ENCODE results near the gene AK9. TPM values are rescaled to one million over a fixed set of nuclear protein-coding genes. Genes with fewer than 3 reads are reported as not detected.
A peak's percentile ranks its signal among the peaks of the same experiment; 100 is the strongest.

AK9 gene
- total and polyA plus RNA-seq, 9 of the 15 experiments (the other 6 are each of a cell fraction or from before 2014, with no cell fraction given), result 0.59 to 1.9 (median 1.2) TPM

DNA sequence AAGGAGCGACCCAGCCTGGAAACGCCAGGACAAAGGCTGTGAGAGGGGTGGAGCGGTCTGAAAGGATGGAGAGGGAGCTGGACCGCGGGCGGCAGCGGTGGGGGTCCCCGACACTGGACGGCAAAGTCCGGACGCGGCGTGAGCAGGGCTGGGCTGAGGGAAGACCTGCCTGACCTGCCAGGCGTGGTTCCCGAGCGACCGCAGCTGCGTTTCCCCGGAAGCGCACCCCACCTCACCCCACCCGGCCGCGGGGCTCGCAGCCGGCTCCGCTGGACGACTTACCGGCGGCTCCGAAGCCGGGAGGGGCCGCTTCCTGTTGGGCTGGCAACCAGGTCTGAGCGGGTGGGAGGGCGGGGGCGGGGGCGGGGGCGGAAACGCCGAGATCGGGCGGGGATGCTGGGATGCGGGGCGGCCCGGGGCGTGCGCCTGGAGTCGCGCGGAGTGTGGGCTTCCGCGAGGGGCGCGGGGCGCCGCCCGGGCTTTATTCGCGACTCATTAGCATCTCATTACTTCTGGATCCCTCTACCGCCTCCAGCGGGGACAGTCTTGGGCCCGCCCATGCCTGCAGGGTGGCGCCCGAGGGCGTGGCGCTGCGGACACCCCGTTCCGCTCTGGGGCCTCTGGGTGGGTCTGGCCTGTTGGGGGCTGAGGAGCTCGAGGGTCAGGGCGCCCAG is 235.4 kb downstream of the AK9 start, which contains the start of gene MICAL1 (continued):
- TF ChIP-seq, protein P1, sequence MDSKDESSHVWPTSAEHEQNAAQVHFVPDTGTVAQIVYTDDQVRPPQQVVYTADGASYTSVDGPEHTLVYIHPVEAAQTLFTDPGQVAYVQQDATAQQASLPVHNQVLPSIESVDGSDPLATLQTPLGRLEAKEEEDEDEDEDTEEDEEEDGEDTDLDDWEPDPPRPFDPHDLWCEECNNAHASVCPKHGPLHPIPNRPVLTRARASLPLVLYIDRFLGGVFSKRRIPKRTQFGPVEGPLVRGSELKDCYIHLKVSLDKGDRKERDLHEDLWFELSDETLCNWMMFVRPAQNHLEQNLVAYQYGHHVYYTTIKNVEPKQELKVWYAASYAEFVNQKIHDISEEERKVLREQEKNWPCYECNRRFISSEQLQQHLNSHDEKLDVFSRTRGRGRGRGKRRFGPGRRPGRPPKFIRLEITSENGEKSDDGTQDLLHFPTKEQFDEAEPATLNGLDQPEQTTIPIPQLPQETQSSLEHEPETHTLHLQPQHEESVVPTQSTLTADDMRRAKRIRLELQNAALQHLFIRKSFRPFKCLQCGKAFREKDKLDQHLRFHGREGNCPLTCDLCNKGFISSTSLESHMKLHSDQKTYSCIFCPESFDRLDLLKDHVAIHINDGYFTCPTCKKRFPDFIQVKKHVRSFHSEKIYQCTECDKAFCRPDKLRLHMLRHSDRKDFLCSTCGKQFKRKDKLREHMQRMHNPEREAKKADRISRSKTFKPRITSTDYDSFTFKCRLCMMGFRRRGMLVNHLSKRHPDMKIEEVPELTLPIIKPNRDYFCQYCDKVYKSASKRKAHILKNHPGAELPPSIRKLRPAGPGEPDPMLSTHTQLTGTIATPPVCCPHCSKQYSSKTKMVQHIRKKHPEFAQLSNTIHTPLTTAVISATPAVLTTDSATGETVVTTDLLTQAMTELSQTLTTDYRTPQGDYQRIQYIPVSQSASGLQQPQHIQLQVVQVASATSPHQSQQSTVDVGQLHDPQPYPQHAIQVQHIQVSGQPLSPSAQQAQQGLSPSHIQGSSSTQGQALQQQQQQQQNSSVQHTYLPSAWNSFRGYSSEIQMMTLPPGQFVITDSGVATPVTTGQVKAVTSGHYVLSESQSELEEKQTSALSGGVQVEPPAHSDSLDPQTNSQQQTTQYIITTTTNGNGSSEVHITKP (IDR thresholded peaks at IDR 0.05; ENCODE audit: partially characterized antibody), result peak; percentile 50
- TF ChIP-seq, protein P2, sequence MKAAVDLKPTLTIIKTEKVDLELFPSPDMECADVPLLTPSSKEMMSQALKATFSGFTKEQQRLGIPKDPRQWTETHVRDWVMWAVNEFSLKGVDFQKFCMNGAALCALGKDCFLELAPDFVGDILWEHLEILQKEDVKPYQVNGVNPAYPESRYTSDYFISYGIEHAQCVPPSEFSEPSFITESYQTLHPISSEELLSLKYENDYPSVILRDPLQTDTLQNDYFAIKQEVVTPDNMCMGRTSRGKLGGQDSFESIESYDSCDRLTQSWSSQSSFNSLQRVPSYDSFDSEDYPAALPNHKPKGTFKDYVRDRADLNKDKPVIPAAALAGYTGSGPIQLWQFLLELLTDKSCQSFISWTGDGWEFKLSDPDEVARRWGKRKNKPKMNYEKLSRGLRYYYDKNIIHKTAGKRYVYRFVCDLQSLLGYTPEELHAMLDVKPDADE (conservative IDR thresholded peaks at IDR 0.05; ENCODE audit: control insufficient read depth, low read depth, low read length), result peak; percentile 62
- TF ChIP-seq MTA1 (IDR thresholded peaks at IDR 0.05; ENCODE audit: borderline replicate concordance), result no peak
- TF ChIP-seq POLR2B (IDR thresholded peaks at IDR 0.05; ENCODE audit: low read depth, partially characterized antibody), result peak; percentile 28
- TF ChIP-seq HNRNPL (IDR thresholded peaks at IDR 0.05; ENCODE audit: low read depth, low read length), result peak; percentile 54; the same call in 1 of the 2 replicates
- no peak for TF ChIP-seq ZC3H11A (IDR thresholded peaks at IDR 0.05; ENCODE audit: low read depth, low read length)
- TF ChIP-seq, protein P3, sequence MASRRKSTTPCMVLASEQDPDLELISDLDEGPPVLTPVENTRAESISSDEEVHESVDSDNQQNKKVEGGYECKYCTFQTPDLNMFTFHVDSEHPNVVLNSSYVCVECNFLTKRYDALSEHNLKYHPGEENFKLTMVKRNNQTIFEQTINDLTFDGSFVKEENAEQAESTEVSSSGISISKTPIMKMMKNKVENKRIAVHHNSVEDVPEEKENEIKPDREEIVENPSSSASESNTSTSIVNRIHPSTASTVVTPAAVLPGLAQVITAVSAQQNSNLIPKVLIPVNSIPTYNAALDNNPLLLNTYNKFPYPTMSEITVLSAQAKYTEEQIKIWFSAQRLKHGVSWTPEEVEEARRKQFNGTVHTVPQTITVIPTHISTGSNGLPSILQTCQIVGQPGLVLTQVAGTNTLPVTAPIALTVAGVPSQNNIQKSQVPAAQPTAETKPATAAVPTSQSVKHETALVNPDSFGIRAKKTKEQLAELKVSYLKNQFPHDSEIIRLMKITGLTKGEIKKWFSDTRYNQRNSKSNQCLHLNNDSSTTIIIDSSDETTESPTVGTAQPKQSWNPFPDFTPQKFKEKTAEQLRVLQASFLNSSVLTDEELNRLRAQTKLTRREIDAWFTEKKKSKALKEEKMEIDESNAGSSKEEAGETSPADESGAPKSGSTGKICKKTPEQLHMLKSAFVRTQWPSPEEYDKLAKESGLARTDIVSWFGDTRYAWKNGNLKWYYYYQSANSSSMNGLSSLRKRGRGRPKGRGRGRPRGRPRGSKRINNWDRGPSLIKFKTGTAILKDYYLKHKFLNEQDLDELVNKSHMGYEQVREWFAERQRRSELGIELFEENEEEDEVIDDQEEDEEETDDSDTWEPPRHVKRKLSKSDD (conservative IDR thresholded peaks at IDR 0.05; ENCODE audit: low read length), result no peak
- TF ChIP-seq, protein P4, sequence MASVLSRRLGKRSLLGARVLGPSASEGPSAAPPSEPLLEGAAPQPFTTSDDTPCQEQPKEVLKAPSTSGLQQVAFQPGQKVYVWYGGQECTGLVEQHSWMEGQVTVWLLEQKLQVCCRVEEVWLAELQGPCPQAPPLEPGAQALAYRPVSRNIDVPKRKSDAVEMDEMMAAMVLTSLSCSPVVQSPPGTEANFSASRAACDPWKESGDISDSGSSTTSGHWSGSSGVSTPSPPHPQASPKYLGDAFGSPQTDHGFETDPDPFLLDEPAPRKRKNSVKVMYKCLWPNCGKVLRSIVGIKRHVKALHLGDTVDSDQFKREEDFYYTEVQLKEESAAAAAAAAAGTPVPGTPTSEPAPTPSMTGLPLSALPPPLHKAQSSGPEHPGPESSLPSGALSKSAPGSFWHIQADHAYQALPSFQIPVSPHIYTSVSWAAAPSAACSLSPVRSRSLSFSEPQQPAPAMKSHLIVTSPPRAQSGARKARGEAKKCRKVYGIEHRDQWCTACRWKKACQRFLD (CRISPR knock-in tag; IDR thresholded peaks at IDR 0.05), result no peak
- peak; percentile 69 for TF ChIP-seq ELF1 (tag; IDR thresholded peaks at IDR 0.05)
- TF ChIP-seq KDM5B (IDR thresholded peaks at IDR 0.05; ENCODE audit: insufficient replicate concordance, low read depth, low read length), result peak; percentile 81
- TF ChIP-seq GTF2F1 (IDR thresholded peaks at IDR 0.05; ENCODE audit: low read depth, low read length), result no peak
- TF ChIP-seq MAZ (CRISPR knock-in tag; conservative IDR thresholded peaks at IDR 0.05 in 1 of 2, IDR thresholded peaks at IDR 0.05 in 1 of 2), result peak; percentile 51 to 55; a peak in 3 of 4 replicates
- no peak for TF ChIP-seq NCOR1 (IDR thresholded peaks at IDR 0.05)
- TF ChIP-seq ZSCAN32 (CRISPR knock-in tag; IDR thresholded peaks at IDR 0.05), result no peak
- no peak for TF ChIP-seq HNRNPUL1 (IDR thresholded peaks at IDR 0.05; ENCODE audit: low read length)
- TF ChIP-seq CXXC5 (CRISPR knock-in tag; IDR thresholded peaks at IDR 0.05), result peak; percentile 62
- TF ChIP-seq PCBP1 (IDR thresholded peaks at IDR 0.05; ENCODE audit: low read depth, low read length, poor library complexity, severe bottlenecking), result peak; percentile 67
- no peak for TF ChIP-seq TCF7 (IDR thresholded peaks at IDR 0.05; ENCODE audit: borderline replicate concordance)
- TF ChIP-seq ZNF764 (CRISPR knock-in tag; IDR thresholded peaks at IDR 0.05; ENCODE audit: low read depth), result no peak

All from K562 (cell line).